ENCODE measurements around the gene ZFAND3.

The ZFAND3 gene

DNA sequence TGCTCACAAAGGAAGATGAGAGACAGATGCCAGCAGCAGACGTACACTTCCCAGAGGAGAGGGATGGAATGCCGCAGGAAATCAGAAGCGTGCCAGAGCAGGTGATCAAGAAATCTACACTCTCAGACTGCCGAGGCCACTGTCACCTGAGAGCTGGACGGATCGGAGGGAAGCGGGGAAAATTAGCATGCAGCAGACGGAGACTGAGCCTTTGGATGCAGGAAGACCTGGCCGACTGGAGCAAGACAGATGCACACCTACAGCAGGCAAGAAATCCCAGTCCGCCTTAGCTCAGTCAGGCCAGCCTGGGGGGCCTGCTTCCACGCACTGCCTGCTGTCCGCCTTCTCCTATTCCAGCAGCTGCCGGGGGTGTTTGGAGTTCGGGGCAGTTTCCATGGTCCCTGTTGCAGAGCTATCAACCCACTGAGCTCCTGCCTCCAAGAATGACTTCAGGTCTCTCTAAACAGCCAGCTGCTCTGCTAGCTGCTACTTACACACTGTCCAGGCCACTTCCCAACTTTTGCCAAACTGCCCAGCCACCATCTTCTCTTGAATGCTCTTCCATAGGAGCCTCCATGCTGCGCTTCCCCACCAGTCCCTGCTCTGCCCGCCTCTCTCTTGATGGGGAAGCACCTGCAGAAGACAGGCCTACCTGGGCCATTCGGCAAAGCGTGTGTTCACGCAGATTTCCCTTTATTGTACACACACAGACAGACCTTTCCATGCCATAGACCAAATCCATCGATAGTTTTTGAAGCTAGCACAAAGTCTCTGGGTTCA lies 368.5 kb downstream of the ZFAND3 start:
- DNase-seq (ENCODE audit: low read depth): no peak

DNA sequence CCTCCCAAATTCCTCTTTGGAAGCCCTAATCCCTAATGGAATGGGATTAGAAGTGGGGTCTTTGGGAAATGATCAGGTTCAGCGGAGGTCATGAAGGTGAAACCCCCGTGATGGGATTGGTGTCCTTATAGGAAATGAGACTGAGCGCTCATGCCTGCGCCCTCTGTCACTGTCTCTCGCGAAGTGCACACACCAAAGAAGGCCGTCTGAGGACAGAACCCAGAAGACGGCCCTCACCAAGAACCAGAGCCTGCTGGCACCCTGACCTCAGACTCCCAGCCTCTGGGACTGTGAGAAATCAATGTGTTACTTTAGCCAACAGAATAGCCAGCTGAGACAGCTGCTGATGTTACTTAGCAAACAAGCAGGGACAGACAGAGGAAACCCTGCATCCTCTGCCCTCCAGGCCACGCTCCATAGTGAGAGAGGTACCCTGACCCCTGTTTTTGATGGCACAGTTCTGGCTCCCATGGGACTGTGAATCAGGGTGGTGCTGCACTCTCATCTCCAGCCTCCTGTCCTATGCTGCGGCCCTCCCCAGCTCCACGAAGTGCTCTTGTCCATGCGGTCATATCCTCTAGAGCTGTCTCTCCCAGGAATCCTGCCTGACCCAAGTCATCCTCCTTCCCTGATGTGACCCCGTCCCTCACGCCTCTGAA lies 369.3 kb downstream of the ZFAND3 start:
- DNase-seq (ENCODE audit: low read depth): no peak

GRCh38 chr6:38191418-38191817 lies 371.9 kb downstream of the ZFAND3 start:
- DNase-seq (ENCODE audit: low read depth): no peak

GRCh38 chr6:38192011-38192410 lies 372.5 kb downstream of the ZFAND3 start:
- no peak for DNase-seq (ENCODE audit: low read depth)

DNA sequence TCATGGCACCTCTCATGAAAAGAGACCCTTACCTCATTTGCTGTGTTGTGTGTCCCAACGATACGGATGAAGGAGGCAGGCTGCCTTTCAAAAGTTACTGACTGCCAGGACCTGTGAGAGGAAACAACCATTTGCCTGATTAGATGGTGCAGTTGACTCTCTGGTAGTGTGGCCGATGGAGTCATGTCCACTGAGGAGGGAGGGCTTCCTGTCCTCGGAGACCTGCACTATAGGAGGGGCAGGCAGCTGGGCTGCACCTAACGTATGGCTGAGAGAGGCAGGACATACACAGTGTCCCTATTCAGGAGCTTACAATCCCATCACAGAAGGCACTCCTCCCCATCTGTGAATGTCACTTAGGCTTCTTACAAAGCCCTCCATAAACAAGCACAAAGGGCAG lies 373.0 kb downstream of the ZFAND3 start:
- DNase-seq (ENCODE audit: low read depth): no peak

- DNase-seq (ENCODE audit: low read depth): no peak
Measured at GRCh38 chr6:38193051-38193450, 373.5 kb downstream of the ZFAND3 start.

DNA sequence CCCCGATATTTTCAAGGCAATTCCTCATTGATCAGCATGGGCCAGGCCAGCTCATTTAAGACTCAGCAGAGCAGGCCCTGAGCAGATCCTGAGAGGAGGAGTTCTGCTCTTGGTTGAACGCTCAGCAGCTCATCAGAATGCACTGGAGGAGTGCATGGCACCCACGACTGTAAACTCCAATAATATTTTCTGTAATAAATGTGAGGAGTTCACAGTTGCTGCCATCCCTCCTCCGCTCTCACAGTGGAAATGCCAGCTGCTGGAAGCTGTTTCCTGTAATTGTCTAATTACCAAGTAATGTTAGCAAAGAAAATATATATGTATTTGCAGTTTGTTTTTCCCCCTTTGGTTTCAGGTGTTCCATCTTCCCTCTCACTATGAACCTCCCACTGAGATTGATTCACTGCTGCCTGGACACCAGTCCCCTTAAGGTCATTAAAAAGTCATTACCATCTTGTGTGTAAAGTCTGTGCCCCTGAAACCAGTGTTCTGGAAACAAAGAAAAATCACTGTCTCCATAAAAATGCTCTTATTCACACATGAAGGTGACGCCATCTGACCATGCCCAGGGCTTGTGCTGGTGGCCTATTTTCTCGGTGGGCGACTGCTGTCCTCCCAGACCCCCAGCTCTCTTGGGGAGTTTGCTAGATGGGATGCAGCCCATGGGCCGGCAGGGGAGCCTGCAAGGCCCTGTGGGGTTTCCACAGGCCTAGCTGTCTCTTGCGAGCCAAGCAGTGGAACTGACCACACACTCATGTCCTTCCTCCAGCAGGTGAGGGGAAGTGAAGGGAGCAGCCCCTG lies 374.2 kb downstream of the ZFAND3 start:
- DNase-seq (ENCODE audit: low read depth): no peak

GRCh38 chr6:38194282-38194572 lies 374.7 kb downstream of the ZFAND3 start:
- no peak for DNase-seq (ENCODE audit: low read depth)

GRCh38 chr6:38194589-38194988 lies 375.1 kb downstream of the ZFAND3 start:
- DNase-seq (ENCODE audit: low read depth): no peak

DNA sequence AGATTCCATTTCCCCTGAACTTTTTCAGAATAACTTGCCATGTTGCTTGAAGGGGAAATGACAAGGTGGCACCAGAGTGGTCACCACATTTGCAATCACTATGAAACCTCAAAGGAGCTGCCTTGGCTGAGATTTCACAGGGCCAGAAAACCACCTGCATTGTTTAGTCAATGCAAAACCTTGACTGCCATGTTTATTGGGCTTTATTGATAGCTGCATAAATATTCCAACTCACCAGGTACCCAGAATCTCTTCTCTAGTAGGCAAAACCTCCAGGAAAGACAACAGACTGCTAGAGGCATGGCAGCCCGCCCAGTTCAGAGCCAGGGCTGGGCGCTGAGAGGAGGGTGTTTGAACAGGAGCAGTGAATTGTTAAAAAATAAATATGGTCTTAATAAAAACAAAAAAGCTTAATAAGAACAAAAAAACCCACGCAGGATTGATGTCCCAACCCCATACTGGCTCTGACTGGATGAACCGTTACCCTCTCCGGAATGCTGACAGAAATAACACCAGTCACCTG lies 375.6 kb downstream of the ZFAND3 start:
- no peak for DNase-seq (ENCODE audit: low read depth)

DNA sequence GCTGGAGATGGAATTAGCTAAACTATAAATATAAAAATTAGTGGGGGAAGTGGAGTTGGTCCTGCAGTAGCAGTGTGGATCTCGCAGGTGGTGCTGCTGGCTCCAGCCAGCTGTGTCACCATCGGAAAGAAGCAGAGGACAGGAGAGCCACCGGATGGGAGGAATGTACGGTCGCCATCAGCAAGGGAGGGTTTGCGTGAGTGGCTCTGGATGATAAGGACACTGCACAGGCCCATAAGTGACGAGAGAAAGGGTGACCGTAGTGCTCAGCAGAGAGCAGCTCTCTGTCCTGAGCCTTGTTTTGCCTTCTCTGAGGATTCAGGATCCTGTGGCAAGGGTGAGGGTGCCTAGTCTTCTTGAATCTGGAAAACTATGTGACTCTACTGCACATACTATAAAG lies 378.7 kb downstream of the ZFAND3 start:
- DNase-seq (ENCODE audit: low read depth): no peak
